ENCODE results near the gene PSAP.
"Not testable (repeated sequence)": the region's sequence is repeated elsewhere in the genome, so short reads cannot be mapped to it uniquely, and the experiment has no call there.

DNA sequence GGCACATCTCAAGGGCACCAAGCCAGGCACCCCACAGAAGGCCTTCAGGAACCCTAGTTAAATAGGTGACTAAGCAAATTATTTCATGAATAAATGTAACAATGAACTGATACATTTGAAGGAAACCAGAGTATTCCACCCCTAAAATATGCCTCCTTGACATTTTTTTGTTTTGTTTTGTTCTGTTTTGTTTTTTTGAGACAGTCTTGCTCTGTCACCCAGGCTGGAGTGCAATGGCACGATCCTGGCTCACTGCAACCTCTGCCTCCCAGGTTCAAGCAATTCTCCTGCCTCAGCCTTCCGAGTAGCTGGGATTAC, 30.2 kb upstream of the PSAP start:
- TF ChIP-seq, protein P1, sequence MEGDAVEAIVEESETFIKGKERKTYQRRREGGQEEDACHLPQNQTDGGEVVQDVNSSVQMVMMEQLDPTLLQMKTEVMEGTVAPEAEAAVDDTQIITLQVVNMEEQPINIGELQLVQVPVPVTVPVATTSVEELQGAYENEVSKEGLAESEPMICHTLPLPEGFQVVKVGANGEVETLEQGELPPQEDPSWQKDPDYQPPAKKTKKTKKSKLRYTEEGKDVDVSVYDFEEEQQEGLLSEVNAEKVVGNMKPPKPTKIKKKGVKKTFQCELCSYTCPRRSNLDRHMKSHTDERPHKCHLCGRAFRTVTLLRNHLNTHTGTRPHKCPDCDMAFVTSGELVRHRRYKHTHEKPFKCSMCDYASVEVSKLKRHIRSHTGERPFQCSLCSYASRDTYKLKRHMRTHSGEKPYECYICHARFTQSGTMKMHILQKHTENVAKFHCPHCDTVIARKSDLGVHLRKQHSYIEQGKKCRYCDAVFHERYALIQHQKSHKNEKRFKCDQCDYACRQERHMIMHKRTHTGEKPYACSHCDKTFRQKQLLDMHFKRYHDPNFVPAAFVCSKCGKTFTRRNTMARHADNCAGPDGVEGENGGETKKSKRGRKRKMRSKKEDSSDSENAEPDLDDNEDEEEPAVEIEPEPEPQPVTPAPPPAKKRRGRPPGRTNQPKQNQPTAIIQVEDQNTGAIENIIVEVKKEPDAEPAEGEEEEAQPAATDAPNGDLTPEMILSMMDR (conservative IDR thresholded peaks at IDR 0.05; ENCODE audit: low read length): not testable (repeated sequence)
- TF ChIP-seq EZH2phosphoT487 (IDR thresholded peaks at IDR 0.05; ENCODE audit: borderline replicate concordance): not testable (repeated sequence)
